Activated T-helper 17 cell treated with anti-CD3 and anti-CD28 coated beads, Interleukin-2, amount 50 U/mL, for 72 hours (primary cell): Measurements from ENCODE around the gene MAML2. TPM values are rescaled to one million over a fixed set of nuclear protein-coding genes. Genes with fewer than 3 reads are reported as not detected.
"Not testable (repeated sequence)": the region's sequence is repeated elsewhere in the genome, so short reads cannot be mapped to it uniquely, and the experiment has no call there.

Experiments used
- ATAC-seq: fragments of 150-1000 bp; cut with Tn5 transposase; replicated peaks from 2 replicates; pipeline ENCODE4 v1.10.0; 2021; ENCODE audit warnings: mild to moderate bottlenecking, moderate library complexity
- H3K27ac Mint-ChIP-seq: one replicate; pipeline ENCODE4 v1.8.0; 2022; ENCODE audit warnings: mixed read lengths
- H3K27me3 Mint-ChIP-seq: one replicate; pipeline ENCODE4 v1.8.0; 2022; ENCODE audit warnings: mixed read lengths
- H3K36me3 Mint-ChIP-seq: one replicate; pipeline ENCODE4 v1.8.0; 2022; ENCODE audit warnings: low read depth, mild to moderate bottlenecking, mixed read lengths
- H3K4me1 Mint-ChIP-seq: one replicate; pipeline ENCODE4 v1.8.0; 2022; ENCODE audit warnings: mixed read lengths
- H3K4me3 Mint-ChIP-seq: one replicate; pipeline ENCODE4 v1.8.0; 2022; ENCODE audit warnings: mild to moderate bottlenecking, mixed read lengths
- H3K9me3 Mint-ChIP-seq: one replicate; pipeline ENCODE4 v1.8.0; 2022; ENCODE audit warnings: mixed read lengths
- total RNA-seq, 2 donors: library from RNA; stranded (reverse); gene quantifications; one replicate each; pipeline ENCODE4 v1.2.3, GENCODE V29; 2022

Gene MAML2
- total RNA-seq, 2 donors from 2014 or later: 11.2 to 17.4 TPM

DNA sequence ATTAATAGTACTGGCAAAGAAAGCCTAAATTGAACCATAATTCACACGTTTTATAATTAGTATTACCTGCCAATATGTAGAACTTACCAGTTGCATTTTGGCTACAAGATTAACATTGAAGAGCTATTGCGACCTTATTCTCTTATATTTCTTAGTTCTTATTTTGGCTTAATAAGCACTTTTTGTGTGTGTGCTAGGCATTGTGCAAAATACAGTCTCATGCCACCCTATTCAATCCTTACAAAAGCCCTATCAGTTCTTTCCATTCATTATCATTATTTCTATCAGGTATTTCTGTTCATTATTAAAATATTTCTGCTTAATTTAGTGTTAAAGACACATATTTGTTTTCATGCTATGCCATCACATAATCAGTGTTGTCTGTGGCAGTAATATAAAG is 41.2 kb downstream of the MAML2 start:
- no peak for ATAC-seq
- Mint-ChIP-seq H3K27me3 (no peaks in the 10 kb centered on the region), H3K4me1 (peaks cover 28% of the 10 kb centered on the region), H3K36me3 (peaks cover 17% of the 10 kb centered on the region), H3K4me3 (no peak overlapping the region), H3K27ac (no peak overlapping the region), H3K9me3 (no peaks in the 10 kb centered on the region)

DNA sequence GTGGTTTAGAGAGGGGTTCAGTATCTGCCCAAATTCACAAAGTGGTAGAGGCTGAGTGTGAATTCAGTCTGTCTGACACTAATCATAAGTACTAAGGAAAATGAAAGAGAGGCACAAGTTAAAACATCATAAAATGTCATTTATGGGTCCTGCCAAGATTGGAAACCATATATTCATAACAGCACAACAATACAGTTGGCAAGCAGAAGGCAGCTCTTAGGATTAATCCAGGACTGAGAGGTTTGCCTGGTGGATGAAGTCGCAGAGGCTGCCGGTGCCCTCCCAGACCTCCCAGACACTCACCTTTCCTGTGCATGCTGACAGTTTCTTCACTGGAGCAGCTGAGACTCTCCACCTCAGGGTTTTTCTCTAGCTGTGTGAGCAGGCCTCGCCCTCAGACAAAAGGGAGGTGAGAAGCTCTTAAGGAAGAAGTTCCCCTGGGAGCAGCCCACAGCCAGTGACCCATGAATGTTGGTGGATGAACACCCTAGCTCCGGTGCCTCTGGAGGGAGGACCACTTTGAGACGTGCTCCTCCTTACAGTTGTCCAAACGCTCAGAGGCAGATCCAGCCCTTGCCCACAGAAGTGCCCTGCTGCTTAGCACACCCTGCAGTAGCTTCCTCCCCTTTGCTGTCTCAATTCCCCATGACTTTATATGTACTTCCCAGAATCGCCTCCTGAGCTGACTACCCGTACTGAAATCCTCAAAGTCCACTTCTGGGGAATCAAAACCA is 43.7 kb downstream of the MAML2 start:
- Mint-ChIP-seq H3K27ac (peak overlapping the region; percentile 47), H3K4me3 (no peak overlapping the region), H3K9me3 (no peaks in the 10 kb centered on the region), H3K4me1 (peaks cover 27% of the 10 kb centered on the region), H3K36me3 (peaks cover 17% of the 10 kb centered on the region), H3K27me3 (no peaks in the 10 kb centered on the region)
- no peak for ATAC-seq

GRCh38 chr11:96295369-96295768 is 47.6 kb downstream of the MAML2 start:
- no peak for ATAC-seq
- peaks cover 25% of the 10 kb centered on the region for H3K36me3 Mint-ChIP-seq
- H3K4me1 Mint-ChIP-seq: peaks cover 35% of the 10 kb centered on the region
- H3K9me3 Mint-ChIP-seq: no peaks in the 10 kb centered on the region
- no peaks in the 10 kb centered on the region for H3K27me3 Mint-ChIP-seq
- H3K27ac Mint-ChIP-seq: no peak overlapping the region
- no peak overlapping the region for H3K4me3 Mint-ChIP-seq

GRCh38 chr11:96294289-96294688 is 48.7 kb downstream of the MAML2 start:
- no peak for ATAC-seq
- peak overlapping the region; percentile 61 for H3K4me3 Mint-ChIP-seq
- H3K36me3 Mint-ChIP-seq: peaks cover 17% of the 10 kb centered on the region
- H3K27me3 Mint-ChIP-seq: no peaks in the 10 kb centered on the region
- no peaks in the 10 kb centered on the region for H3K9me3 Mint-ChIP-seq
- peaks cover 27% of the 10 kb centered on the region for H3K4me1 Mint-ChIP-seq
- peak overlapping the region; percentile 50 for H3K27ac Mint-ChIP-seq

DNA sequence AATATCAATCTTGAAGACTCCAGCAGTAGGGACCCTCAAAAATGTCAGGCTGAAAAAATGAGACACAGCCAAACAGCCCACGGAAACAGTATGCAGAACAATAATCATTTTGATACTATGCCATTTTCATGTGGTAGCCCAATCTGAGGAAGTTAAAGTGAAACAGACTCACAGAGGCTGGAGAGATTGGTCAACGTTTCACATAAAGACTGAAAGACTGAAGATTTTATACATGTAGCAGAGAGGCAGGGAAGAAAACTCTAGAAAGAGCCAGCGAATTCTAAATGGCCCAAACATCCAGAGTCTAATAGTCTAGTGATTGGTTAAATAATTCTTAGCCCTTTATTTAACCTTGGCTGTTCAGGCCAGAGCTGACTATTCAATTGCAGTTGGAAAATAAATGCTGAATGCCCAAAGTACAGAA is 49.4 kb downstream of the MAML2 start:
- peak; percentile 93 for ATAC-seq
- Mint-ChIP-seq H3K36me3 (peaks cover 17% of the 10 kb centered on the region), H3K4me1 (peaks cover 27% of the 10 kb centered on the region), H3K27me3 (no peaks in the 10 kb centered on the region), H3K27ac (peak overlapping the region; percentile 50), H3K9me3 (no peaks in the 10 kb centered on the region), H3K4me3 (peak overlapping the region; percentile 61)

DNA sequence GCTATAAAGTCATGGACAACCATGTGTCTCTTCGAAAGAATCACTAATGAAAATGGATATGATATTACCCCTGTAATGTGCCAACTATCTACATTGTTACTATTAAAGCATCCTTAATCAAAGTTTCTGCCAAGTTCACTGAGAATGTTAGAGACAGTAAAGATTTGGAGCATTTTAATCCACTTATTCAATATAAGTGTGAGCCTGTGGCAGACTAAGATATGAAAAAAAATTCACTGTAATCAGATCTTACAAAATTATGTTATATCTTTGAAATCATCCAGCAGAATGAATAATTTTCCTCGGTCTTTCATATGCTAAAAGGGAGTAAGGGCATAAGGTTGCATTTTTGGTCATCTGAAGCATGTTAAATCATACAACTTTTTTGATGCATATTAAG is 49.9 kb downstream of the MAML2 start:
- ATAC-seq: peak; percentile 15
- Mint-ChIP-seq H3K36me3 (peaks cover 17% of the 10 kb centered on the region), H3K9me3 (no peaks in the 10 kb centered on the region), H3K4me3 (peak overlapping the region; percentile 61), H3K27ac (peak overlapping the region; percentile 50), H3K4me1 (peaks cover 29% of the 10 kb centered on the region), H3K27me3 (no peaks in the 10 kb centered on the region)

- Mint-ChIP-seq H3K27ac (no peak overlapping the region), H3K36me3 (peaks cover 16% of the 10 kb centered on the region)
Observed at GRCh38 chr11:96292291-96293010, 50.5 kb downstream of the MAML2 start.

DNA sequence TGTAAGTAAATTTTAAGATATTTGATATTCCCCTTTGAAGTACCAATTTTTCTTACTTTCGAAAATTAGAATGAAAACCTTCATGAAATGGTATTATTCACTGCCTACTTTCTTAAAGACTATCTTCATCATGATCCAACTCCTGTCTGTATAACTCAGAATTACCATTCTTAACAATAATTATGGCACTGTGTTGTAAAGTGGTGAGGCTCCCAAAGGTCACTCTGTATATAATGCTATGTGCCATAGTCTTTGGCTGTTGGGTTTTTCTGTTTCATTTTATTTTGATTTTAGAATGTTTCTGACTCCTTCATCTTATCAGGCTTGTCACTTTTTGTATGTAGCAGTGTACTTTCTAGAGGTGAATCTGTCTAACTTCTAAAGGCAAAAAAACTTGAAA is 52.4 kb downstream of the MAML2 start:
- Mint-ChIP-seq H3K4me1 (peaks cover 36% of the 10 kb centered on the region), H3K9me3 (peaks cover 3% of the 10 kb centered on the region), H3K4me3 (no peak overlapping the region), H3K27ac (no peak overlapping the region), H3K27me3 (no peaks in the 10 kb centered on the region), H3K36me3 (peaks cover 19% of the 10 kb centered on the region)
- ATAC-seq: no peak

More at GRCh38 chr11:96292291-96293010, 50.5 kb downstream of the MAML2 start:
- Mint-ChIP-seq H3K4me3 (peak overlapping the region; percentile 61), H3K4me1 (peaks cover 34% of the 10 kb centered on the region), H3K9me3 (no peaks in the 10 kb centered on the region), H3K27me3 (no peaks in the 10 kb centered on the region)
- ATAC-seq: no peak

DNA sequence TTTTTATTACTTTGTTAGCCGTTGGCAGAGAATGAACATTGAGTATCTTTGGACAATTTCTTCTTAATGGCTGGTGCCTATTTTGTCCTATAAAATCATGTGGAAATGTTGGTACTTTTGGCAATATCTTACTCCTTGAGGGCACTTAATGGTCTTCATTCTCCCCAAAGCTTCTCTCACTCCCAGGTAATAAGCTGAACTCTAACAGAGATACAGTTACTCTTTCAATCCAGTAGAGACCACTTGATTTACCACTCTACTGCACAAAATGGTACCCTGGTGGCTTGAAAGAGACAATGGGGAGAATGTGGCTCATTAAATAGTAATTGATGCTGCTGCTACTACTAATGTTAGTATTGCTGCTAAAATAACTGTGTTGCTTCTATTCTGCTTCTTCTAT is 53.0 kb downstream of the MAML2 start:
- Mint-ChIP-seq H3K36me3 (peaks cover 25% of the 10 kb centered on the region), H3K27me3 (no peaks in the 10 kb centered on the region), H3K9me3 (peaks cover 3% of the 10 kb centered on the region), H3K27ac (no peak overlapping the region), H3K4me3 (no peak overlapping the region), H3K4me1 (peaks cover 42% of the 10 kb centered on the region)
- no peak for ATAC-seq

GRCh38 chr11:96288915-96289314 is 54.1 kb downstream of the MAML2 start:
- ATAC-seq: peak; percentile 49
- peaks cover 48% of the 10 kb centered on the region for H3K4me1 Mint-ChIP-seq
- H3K27ac Mint-ChIP-seq: no peak overlapping the region
- H3K9me3 Mint-ChIP-seq: peaks cover 3% of the 10 kb centered on the region
- H3K36me3 Mint-ChIP-seq: peaks cover 28% of the 10 kb centered on the region
- peak overlapping the region; percentile 26 for H3K4me3 Mint-ChIP-seq
- no peaks in the 10 kb centered on the region for H3K27me3 Mint-ChIP-seq

- Mint-ChIP-seq H3K27ac (peak overlapping the region; percentile 49), H3K36me3 (peaks cover 28% of the 10 kb centered on the region), H3K4me1 (peaks cover 42% of the 10 kb centered on the region), H3K4me3 (peak overlapping the region; percentile 63), H3K27me3 (no peaks in the 10 kb centered on the region), H3K9me3 (peaks cover 3% of the 10 kb centered on the region)
- ATAC-seq: no peak
Observed at GRCh38 chr11:96287822-96288439, 55.1 kb downstream of the MAML2 start.

DNA sequence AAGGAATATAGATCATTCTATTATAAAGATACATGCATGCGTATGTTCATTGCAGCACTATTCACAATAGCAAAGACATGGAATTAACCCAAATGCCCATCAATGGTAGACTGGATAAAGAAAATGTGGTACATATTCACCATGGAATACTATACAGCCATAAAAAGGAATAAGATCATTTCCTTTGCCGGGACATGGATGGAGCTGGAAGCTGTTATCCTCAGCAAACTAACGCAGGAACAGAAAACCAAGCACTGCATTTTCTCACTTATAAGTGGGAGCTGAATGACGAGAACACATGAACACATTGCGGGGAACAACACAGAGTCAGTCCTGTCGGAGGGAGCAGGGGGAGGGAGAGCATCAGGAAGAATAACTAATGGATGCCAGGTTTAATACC is 57.0 kb downstream of the MAML2 start:
- H3K27me3 Mint-ChIP-seq, H3K27ac Mint-ChIP-seq, H3K9me3 Mint-ChIP-seq, H3K4me3 Mint-ChIP-seq, ATAC-seq: not testable (repeated sequence)
- Mint-ChIP-seq H3K36me3 (peaks cover 34% of the 10 kb centered on the region), H3K4me1 (peaks cover 40% of the 10 kb centered on the region)

DNA sequence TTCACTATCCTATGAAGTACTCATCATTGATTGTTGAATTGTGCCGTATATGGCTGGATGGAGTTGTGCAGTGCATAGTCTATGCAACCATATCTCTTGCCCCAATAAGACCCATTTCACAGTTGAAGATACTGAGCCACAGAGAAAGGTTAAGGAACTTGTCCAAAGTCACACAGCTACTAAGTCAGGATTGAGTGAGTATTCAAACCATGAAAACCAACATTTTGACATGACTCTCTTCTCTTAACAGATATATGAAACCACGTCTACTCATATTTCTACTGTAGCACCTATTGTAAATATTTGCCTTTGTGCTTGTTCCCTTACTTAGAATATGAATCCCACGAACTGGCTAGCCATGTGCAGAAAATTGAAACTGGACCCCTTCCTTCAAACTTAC is 58.1 kb downstream of the MAML2 start:
- Mint-ChIP-seq H3K27ac (no peak overlapping the region), H3K27me3 (no peaks in the 10 kb centered on the region), H3K4me1 (peaks cover 44% of the 10 kb centered on the region), H3K36me3 (peaks cover 35% of the 10 kb centered on the region), H3K4me3 (peak overlapping the region; percentile 43), H3K9me3 (peaks cover 3% of the 10 kb centered on the region)
- peak; percentile 84 for ATAC-seq

- no peak for ATAC-seq
- peak overlapping the region; percentile 43 for H3K4me3 Mint-ChIP-seq
Observed at GRCh38 chr11:96284401-96284800, 58.6 kb downstream of the MAML2 start.

More at GRCh38 chr11:96284401-96284800, 58.6 kb downstream of the MAML2 start:
- peaks cover 35% of the 10 kb centered on the region for H3K36me3 Mint-ChIP-seq
- no peaks in the 10 kb centered on the region for H3K27me3 Mint-ChIP-seq
- peaks cover 3% of the 10 kb centered on the region for H3K9me3 Mint-ChIP-seq
- H3K4me1 Mint-ChIP-seq: peaks cover 45% of the 10 kb centered on the region
- H3K27ac Mint-ChIP-seq: peak overlapping the region; percentile 2
